EL (cell line): ENCODE measurements around the gene BAG3.
"Not testable (repeated sequence)": the region's sequence is repeated elsewhere in the genome, so short reads cannot be mapped to it uniquely, and the experiment has no call there.

Source experiments
- DNase-seq: peaks from one replicate; pipeline ENCODE4 v3.0.0-alpha.2; 2016

Gene BAG3

GRCh38 chr10:119650692-119651513, at the start of gene BAG3:
TSS of gene BAG3 (plus strand) at chr10:119651380. CDS start at chr10:119651676, 296 bp downstream.
- peak; percentile 95 for DNase-seq

DNA sequence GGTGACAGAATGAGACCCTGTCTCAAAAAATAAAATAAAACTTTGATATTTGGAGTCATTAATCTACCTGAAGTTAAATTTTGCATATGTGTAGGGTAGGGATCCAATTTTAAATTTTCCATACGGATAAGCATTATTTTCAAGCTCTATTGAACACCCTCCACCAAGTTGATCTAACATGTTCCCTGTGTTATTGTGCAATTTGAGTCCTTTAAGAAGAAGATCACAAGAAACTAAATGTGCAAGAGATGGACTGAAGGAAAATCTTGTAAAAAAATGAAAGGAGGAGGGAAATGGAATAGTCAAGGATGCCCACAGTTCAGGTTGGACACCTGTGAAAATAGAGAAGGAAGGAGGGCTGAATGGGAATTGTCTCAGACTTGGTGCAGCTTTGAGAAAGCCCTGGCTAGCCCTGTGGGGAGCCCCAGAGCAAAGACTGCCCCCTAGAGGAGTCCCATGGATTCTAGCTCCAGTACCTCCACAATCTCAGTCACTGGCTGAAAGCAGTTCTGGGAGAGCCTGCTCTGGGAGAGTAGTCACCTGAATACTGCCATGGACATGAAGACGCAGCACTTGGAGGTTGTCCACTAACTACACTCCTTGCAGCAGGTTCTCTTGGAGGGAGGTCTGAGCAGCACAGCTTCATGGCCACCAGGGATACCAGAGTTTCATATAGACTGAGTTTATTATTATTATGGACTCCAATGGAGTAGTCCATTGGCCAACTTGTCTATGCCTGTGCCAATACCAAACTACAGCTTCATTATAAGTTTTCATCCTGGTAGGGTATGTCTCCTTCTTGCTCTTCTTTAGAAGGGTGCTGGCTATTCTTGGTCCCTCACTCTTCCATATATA, 48.7 kb upstream of the BAG3 start:
- DNase-seq, result peak; percentile 46

DNA sequence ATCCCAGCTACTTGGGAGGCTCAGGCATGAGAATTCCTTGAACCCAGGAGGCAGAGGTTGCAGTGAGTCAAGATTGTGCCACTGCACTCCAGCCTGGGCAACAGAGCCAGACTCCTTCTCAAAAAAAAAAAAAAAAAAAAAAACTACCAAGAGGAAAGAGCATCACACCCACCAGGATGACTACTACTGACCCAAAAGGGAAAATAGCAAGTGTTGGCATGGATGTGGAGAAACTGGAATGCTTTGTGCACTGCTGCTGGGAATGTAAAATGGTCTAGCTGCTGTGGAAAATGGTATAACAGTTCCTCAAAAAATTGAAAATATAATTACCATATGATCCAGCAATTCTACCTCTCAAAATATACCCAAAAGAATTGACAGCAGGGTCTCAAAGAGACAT, 46.7 kb upstream of the BAG3 start:
- DNase-seq, result no peak

GRCh38 chr10:119608316-119609155, 42.6 kb upstream of the BAG3 start:
- peak; percentile 35 for DNase-seq

DNA sequence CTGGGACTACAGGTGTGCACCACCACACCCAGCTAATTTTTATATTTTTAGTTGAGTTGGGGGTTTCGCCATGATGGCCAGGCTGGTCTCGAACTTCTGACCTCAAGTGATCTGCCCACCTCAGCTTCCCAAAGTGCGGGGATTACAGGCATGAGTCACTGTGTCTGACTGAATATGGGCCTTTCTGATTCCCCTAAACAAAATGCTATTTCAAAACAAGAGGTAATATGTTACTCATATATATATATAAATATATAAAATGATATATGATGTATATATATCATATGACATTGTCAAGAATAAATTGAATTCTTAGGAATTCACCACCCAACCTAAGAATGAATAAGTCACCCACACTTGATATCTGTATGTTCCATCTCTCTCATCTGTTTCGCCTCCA, 41.7 kb upstream of the BAG3 start:
- no peak for DNase-seq

GRCh38 chr10:119611433-119611832, 39.7 kb upstream of the BAG3 start:
- no peak for DNase-seq

DNA sequence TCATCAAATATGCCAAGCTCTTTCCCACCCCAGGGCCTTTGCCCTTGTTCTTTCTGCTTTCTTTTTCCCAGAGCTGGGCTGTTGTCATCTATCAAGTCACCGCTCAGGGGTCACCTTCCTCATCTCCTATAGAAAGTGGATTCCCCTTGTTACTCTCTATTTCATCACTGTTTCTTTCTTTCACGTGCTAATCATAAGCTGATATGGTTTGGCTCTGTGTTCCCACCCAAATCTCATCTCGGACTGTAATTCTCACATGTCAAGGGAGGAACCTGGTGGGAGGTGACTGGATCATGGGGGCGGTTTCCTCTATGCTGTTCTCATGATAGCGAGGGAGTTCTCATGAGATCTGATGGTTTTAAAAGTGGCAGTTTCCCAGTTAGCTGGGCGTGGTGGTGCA, 37.4 kb upstream of the BAG3 start:
- no peak for DNase-seq

DNA sequence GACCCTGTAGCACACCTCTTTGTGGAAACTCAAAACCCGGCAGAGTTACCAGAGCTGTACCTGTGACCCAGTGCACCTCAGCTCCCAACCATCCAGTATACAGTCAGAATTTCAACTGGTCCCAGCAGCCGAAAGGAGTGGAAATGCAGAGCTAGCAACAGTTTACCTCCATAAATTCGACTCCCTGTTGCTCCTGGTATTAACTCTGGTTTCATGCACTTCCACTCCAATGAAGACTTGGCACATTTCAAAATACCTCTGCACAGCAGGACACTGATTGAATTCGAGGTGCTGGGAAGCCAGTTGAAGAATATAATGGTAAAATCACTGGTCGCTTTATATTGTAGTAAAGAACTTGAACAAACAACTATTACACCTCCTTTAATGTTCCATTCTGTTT, 36.5 kb upstream of the BAG3 start:
- no peak for DNase-seq

- peak; percentile 45 for DNase-seq
These were observed 34.2 kb upstream of the BAG3 start for GRCh38 chr10:119616882-119617570.

- DNase-seq, result no peak
These were observed 32.0 kb upstream of the BAG3 start for GRCh38 chr10:119619215-119619614.

DNA sequence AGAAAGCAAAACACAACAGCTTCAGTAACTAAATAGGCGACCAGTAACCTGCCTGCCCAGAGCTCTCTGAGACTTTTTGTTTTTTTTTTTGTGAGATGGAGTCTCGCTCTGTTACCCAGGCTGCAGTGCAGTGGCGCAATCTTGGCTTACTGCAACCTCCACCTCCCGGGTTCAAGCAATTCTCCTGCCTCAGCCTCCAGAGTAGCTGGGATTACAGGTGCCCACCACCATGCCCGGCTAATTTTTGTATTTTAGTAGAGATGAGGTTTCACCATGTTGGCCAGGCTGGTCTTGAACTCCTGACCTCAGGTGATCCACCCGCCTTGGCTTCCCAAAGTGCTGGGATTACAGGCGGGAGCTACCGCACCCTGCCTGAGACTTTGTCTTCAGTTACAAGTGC, 31.4 kb upstream of the BAG3 start:
- DNase-seq, result not testable (repeated sequence)

- DNase-seq, result peak; percentile 33
These were observed 30.7 kb upstream of the BAG3 start for GRCh38 chr10:119620241-119621077.

GRCh38 chr10:119621078-119621384, 30.1 kb upstream of the BAG3 start:
- no peak for DNase-seq

DNA sequence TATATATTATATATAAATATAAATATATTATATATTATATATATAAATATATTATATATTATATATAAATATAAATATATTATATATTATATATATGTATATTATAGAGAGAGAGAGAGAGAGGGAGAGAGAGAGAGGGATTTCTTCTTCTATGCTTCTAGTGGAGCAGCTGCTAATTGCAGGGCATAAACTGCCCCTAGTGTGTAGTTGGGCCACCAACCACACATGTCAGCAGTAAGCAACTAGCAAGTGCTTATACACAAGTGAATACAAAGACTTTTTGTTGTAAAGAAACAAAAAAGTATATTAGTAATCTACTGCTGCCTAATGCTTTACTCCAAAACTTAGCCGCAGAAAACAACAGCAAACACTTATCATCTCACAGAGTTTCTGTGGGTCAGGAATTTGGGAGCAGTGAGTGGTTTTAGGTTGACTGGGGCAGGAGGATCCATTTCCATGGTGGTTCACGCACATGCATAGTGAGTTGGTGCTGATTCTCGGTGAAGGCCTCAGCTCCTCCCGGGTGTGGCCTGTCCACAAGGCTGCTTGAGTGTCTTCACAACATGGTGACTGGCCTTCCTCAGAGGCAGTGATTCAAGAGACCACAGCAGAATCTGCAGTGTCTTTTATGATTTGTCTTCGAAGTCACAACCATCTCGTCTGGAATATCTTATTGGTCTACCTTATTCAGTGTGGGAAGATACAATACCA, 25.5 kb upstream of the BAG3 start:
- no peak for DNase-seq

DNA sequence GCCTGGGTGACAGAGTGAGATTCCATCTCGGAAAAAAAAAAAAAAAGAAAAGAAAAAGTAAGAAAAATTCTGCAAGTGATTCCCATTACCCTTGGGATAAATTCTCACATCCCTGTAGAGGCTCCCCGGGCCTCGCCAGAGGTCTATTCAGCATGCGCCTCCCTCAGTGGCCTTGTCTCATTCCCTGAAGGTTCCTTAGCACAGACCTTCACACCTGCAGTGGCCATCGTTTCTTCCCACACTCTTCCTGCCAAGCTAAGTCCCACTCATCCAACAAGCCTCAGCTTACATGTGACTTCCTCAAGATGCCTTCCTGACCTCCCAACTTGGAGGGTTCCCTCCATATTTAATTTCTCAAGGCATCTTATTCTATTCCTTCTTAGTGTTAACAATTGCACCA, 20.9 kb upstream of the BAG3 start:
- no peak for DNase-seq

GRCh38 chr10:119633538-119634218, 17.5 kb upstream of the BAG3 start:
- DNase-seq, result no peak

- no peak for DNase-seq
These were observed 17.0 kb upstream of the BAG3 start for GRCh38 chr10:119634219-119634544.

DNA sequence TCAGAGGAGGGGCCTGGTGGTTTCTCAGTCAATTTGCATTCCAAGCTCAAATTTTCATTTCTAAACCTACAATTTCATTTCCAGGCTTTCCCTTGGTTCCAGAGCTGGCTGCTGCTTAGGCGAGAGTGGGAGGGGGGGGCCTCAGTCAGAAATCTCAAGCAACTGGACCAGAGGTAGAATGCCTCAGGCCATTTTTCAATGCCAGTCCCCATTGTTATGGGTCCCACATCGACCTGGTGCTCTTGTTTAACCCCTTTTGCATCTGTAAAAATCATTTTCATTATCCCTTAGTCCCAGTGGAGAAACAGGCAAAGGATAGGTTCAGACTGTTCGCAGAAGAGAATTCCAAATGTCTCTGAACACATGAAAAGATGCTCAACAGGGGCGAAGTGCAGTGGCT, 13.5 kb upstream of the BAG3 start:
- no peak for DNase-seq

GRCh38 chr10:119638982-119639381, 12.2 kb upstream of the BAG3 start:
- DNase-seq, result no peak

DNA sequence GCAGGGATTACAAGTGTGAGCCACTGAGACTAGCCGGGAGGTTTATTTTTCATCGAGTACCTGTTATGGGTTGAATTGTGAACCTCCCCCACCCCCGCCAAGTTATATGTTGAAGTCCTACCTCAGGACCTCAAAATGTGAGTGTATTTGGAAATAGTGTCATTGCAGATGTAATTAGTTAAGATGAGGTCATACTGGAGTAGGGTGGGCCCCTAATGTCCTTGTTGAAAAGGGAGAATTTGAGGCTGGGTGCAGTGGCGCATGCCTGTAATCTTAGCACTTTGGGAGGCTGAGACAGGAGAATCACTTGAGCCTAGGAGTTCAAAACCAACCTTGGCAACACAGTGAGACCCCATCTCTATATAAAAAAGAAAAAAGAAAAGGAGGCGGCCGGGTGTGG, 10.8 kb upstream of the BAG3 start:
- no peak for DNase-seq
